SK-N-DZ (cell line): Measurements from ENCODE around the gene SMC1A. TPM values are rescaled to one million over a fixed set of nuclear protein-coding genes. Genes with fewer than 3 reads are reported as not detected.
"Not testable (repeated sequence)": the region's sequence is repeated elsewhere in the genome, so short reads cannot be mapped to it uniquely, and the experiment has no call there.

Source experiments
- DNase-seq: peaks from one replicate; pipeline ENCODE4 v3.0.0-alpha.2; 2015; ENCODE audit warnings: low spot score
- polyA plus RNA-seq, 2 experiments: library from polyadenylated mRNA; depleted of rRNA; stranded (reverse); fragments of >200 nt; gene quantifications; 2 replicates each; pipeline ENCODE4 v1.2.3, GENCODE V29; 2014

The SMC1A gene
- 44.9 and 46.5 TPM in 2 replicates for polyA plus RNA-seq (2014; cell fraction: cytosol; rRNA removed)
- 35.5 and 56.8 TPM in 2 replicates for polyA plus RNA-seq (2014; cell fraction: nucleus; rRNA removed)

DNA sequence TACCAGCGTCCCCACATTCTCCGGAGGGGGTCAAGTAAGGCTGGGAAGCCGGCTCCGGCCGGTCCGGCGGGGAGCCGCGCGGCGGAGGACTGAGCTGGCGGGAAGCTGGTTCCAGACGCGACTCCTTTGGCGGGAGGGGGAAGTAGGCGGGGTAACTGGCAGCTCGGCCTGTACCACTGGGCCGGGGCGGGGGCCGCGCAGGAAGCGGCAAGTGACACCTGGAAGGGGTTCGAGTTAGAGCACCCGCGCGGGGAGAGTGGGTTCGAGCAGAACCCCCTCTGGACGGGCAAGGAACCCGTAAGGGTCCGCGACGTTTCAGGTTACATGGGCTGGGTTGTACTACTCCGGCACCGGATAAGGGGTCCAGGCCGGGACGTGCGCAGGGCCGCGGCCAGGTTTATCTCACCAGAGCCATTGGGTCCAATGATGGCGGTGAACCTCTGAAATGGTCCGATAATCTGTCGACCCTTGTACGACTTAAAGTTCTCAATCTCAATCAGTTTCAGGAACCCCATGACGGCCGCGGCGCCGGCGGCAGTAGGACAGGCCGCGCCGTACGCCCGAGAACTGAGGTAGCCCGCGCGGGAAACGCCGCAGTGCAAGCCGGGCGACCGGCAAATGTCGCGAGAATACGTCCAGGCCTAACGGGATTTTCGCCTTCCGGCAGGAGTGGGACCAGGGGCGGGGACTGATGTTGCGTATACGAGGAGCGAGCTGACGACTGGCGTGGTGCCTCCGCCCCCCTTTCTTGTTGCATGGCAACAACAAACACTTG, at the start of gene SMC1A:
TSS of gene SMC1A (minus strand) at position 569 of the 775 bp plus-strand sequence. CDS start at position 515, 54 bp downstream.
- DNase-seq: peak; percentile 98

GRCh38 chrX:53471346-53471745, 48.9 kb upstream of the SMC1A start:
- no peak for DNase-seq

GRCh38 chrX:53468659-53469058, 46.2 kb upstream of the SMC1A start:
- DNase-seq: not testable (repeated sequence)

- DNase-seq: no peak
Measured at GRCh38 chrX:53458082-53458481, 35.6 kb upstream of the SMC1A start.

GRCh38 chrX:53456254-53456653, 33.8 kb upstream of the SMC1A start:
- no peak for DNase-seq

DNA sequence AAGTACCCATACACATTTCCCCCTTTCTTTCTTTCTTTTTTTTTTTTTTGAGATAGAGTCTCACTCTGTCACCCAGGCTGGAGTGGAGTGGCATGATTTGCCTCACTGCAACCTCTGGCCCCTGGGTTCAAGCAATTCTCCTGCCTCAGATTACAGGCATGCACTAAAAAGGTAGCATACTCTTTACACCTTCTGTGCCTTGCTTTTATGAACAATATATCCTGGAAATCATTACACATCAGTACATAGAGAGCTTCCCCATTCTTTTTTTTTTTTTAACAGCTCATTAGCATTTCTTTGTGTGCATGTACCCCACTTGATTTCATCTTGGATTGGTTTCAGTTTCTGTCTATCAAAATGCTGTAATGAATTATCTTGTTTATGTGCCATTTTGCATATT, 30.4 kb upstream of the SMC1A start:
- DNase-seq: no peak

DNA sequence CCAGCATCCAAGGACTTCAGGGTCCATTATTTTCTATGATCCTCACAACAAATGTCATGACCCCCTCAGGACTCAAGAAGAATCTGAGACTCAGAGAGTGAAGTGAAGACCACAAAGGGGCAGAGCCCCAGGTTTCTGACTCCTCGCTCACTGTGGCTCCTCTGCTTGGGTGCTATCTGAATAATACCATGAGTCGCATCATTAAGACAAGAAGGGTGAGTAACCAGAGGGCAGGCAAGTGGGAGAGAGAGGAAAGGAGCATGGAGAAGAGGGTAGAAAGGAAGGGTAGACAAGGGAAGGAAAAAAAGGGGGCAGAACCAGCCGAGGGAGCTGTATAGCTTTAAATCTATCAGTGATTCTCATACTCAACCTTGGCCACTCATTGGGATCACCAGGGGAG, 27.2 kb upstream of the SMC1A start:
- DNase-seq: no peak

DNA sequence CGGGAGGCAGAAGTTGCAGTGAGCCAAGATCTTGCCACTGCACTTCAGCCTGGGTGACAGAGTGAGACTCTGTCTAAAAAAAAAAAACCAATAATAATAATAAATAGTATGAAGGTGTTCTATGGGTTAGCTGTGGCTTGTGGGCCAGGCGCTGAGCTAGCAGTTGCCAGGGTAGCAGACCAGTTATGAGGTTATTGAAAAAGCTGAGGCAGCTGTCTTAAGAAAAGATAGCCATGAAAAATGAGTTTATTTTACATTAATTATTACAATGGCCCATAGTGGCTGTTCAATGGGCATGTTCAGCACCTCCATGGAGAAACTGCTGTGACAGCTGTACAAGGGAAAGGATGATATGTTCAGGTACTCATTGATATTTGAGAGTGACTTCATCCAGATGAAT, 25.0 kb upstream of the SMC1A start:
- no peak for DNase-seq

- DNase-seq: peak; percentile 43
Measured at GRCh38 chrX:53445977-53446376, 23.5 kb upstream of the SMC1A start.

DNA sequence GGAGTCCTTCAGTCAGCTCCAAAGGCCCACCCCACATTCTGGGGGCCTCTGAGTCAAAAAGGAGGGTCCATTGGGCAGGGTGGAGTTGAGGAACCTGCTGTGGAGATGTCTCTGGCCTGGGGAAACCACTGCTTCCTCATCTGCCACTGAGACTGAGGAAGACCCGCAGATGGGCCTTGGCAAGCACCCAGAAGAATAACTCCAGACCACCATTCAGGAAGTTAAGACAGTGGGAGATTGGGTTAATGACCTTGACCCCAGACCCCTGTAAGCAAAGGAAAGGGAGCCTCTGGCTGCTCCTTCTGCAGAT, 19.8 kb upstream of the SMC1A start:
- no peak for DNase-seq

GRCh38 chrX:53441531-53442321, 19.3 kb upstream of the SMC1A start:
- DNase-seq: peak; percentile 85

- no peak for DNase-seq
Measured at GRCh38 chrX:53440621-53441517, 18.4 kb upstream of the SMC1A start.

DNA sequence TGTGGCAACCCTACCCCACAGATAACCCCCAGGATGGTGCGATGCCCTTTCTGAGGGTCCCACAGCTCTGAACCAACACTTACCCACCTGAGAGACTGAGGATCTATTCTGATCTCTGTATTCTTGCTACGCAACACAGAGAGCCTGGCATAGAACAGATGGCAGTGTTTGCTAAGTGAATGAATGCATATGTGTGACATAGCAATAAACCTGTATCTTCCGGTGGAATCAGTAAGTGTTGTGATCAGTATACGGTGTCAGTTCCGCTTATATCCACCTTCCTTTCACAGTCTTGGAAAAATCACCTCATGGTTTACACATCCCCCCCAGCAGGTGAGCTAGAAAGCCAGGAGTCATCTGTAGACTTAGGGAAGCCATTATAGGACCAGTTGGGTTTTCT, 17.6 kb upstream of the SMC1A start:
- no peak for DNase-seq

DNA sequence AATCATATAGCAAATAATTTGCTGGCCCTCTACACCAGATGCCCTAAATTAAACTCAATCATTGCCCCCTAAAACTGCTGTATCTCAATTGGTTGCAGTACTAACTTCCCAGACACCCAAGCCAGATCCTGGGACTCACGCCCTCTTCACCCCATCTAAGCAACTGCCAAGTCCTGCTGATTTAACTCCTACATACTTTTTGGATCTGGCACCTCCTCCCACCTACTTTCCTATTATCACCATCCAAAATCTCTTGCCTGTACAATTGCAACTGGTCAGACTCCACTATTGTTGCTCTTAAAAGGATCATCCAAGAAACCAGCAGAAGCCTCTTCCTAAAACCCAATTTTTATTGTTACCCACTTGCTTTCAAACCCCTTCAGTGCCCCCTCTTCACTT, 16.4 kb upstream of the SMC1A start:
- no peak for DNase-seq

DNA sequence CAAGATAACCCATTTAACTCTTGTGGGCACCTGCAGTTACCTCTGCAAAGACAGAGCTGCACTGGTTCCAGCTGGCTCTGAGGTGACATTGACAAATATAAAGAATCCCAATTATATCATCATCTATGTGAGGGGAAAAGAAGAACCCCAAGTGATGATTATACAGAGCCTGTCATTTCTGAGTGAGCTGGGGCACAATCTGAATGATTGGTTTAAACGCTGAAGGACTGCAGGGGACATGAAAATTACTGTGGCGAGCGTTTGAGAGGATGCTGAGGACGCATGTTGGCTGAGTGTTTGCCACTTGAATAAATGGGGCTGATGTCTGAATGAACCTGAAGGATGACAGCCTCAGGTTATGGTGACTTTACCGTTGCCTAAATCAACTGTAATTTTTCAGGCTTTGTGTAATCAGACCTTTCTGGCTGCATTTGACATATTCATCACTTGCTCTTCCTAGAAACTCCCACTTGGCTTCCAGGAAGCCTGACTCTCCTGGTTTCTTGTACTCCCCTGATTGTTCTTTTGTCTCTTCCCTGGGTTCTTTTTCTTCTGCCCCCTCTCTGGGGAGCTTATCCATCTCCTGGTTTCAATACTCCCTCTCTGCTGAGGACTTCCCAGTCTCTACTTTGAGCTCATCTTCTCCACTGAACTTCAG, 15.8 kb upstream of the SMC1A start:
- no peak for DNase-seq

DNA sequence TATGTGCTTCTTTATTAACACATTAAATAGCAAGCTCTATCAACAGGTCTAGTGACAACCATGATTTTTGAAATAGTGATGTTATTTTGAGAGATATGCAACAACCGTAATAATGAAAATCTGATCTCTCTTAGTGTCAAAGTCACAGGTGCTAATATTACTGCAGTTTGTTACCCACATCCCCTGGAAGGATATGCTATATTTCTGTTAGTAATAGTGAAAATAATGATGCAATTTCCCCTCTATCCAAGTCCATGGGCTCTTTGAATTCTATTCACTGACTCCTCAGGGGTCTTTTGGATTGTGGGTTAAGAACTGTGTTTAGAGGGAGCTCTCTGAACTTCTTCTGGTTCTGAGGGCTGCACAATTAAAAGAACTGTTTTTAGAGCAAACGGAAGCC, 14.8 kb upstream of the SMC1A start:
- DNase-seq: no peak

DNA sequence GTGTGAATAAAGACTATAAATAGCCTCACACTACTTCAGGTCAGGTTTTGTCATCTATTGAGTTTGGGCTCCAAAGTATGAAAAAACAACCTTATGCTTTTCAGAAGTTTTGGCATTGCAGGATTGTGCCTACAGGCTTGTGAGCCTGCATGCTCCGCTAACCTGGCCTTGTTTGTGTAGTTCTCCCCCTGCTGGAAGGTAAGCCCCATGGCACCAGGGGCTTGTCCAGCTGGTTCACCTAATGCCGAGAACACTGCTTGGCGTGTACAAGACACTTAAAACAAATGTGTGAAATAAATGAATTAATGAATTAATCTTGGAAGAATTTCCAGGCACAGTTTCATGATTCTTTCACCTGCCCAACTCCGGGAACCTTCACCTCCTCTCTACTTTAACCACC, 13.5 kb upstream of the SMC1A start:
- DNase-seq: peak; percentile 72

DNA sequence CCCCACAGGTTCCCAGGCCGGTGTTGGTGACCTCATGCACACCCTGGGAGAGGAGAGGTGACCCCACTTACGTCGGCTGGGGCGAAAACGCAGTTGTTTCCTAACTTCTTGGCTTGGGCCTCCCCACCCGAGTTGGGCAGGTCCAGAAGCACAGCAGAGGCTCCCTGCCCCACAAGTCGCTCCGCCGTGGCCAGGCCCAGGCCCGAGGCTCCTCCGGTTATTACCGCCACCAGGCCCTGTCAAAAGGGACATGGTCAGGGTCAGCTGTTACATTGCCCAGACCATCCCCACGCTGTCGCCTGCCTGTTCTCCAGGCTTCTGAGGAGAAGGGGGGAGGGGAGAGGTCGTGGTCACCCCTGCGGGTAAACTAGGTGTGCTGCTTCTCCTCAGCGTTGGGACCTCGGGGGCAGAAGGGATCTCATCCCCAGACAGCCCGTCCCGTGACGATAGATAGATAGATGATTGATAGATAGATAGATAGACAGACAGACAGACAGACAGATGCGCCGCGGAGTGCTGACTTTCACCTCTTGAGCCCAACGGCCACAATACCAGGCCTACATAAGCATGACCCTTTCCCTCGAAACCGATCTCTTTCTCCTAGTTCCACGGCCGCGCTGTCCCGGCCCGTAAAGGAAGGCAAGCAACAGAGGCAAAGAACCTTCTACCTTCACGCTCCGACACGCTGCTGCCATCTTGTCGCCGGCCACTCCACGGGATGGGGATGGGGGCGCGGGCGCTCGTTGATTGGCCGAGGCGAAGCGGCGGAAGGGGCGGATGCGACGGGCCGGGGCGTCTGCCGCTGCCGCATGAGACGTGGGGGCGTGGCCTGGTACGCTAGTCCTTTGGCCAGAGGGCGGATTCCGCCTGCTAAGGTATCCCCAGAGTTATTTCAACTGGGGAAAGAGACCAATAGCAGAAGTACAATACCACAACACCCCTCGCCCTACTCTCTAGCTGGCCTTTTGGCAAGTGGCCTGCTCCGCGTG, 11.5 kb upstream of the SMC1A start, which contains the start of gene HSD17B10:
TSS of gene HSD17B10 (minus strand) at position 720 of the 989 bp plus-strand sequence. CDS start at position 695, 25 bp downstream.
- peak; percentile 87 for DNase-seq

- DNase-seq: no peak
Measured at GRCh38 chrX:53430231-53430630, 7.8 kb upstream of the SMC1A start.

GRCh38 chrX:53429755-53430154, 7.3 kb upstream of the SMC1A start:
- no peak for DNase-seq
